GM19099 (cell line): Measurements from ENCODE around the gene CTIF.

Source experiments
- POLR2A ChIP-seq: IDR thresholded peaks from 3 replicates; pipeline ENCODE4 v1.6.1; 2011; ENCODE audit warnings: low read depth; ENCODE audit not compliant: insufficient read length; ENCODE audit errors: extremely low read depth

The CTIF gene

GRCh38 chr18:48901145-48902022, 362.6 kb downstream of the CTIF start:
- no peak for TF ChIP-seq POLR2A

- TF ChIP-seq POLR2A: no peak
These were observed 363.4 kb downstream of the CTIF start for GRCh38 chr18:48902023-48902855.

- no peak for TF ChIP-seq POLR2A
These were observed 364.2 kb downstream of the CTIF start for GRCh38 chr18:48902856-48903601.

GRCh38 chr18:48904091-48904490, 365.3 kb downstream of the CTIF start:
- TF ChIP-seq POLR2A: no peak

GRCh38 chr18:48904847-48905394, 366.1 kb downstream of the CTIF start:
- no peak for TF ChIP-seq POLR2A

- no peak for TF ChIP-seq POLR2A
These were observed 366.7 kb downstream of the CTIF start for GRCh38 chr18:48905513-48905912.

GRCh38 chr18:48908916-48909315, 370.1 kb downstream of the CTIF start:
- TF ChIP-seq POLR2A: no peak

GRCh38 chr18:48909721-48910120, 370.9 kb downstream of the CTIF start:
- no peak for TF ChIP-seq POLR2A

GRCh38 chr18:48910972-48911545, 372.2 kb downstream of the CTIF start:
- TF ChIP-seq POLR2A: no peak
